ENCODE measurements around the gene B4GALT2.

The B4GALT2 gene

DNA sequence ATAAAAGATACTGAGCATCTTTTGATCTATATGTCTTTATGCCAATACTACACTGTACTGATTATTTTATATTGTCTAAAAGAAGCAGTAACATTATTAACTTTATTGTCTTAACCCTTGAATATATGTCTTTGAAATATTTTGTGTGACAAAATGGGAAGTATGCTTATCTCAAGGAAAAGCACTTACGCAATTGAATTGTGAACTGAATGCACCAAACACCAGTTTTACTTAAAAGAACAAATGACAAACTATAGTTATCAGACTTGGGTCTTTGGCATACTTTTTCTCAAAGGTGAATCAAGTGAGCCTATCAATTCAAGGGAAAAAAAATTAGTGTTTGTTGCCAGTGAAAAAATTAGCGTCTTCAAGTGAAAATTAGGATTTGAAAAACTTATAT is 61.4 kb downstream of the B4GALT2 start:
- no peak overlapping the region for H3K27ac ChIP-seq
- no peak for TF ChIP-seq CTCF (conservative IDR thresholded peaks at IDR 0.05)
- no peak for TF ChIP-seq ZFX (IDR thresholded peaks at IDR 0.05)

Measured in C4-2B (cell line).